K562 (cell line): ENCODE data around the gene ITPK1. TPM values are rescaled to one million over a fixed set of nuclear protein-coding genes. Genes with fewer than 3 reads are reported as not detected.

ENCODE experiments used
- MAFG ChIP-seq: fragments of 450-650 bp; conservative IDR thresholded peaks from 2 replicates; pipeline ENCODE4 v1.6.1; 2016; ENCODE audit warnings: missing genetic modification characterization, missing compliant biosample characterization
- ZNF175 ChIP-seq: fragments of 200-800 bp; sonication (Bioruptor generic); IDR thresholded peaks from 2 replicates; pipeline ENCODE4 v1.6.1; 2016; ENCODE audit warnings: low read depth, mild to moderate bottlenecking, missing genetic modification characterization, missing compliant biosample characterization
- polyA plus RNA-seq, 8 experiments: library from polyadenylated mRNA; depleted of rRNA in 4 of 8; stranded (reverse) in 5 of 8; unstranded in 3 of 8; fragments of >200 nt; fragmentation: Nextera tagmentation in 2 of 8; fragmentation: Illumina TruSeq in 1 of 8; extraction: Ambion mirVana in 2 of 8; extraction: Trizol in 1 of 8; gene quantifications; 2 replicates each; pipeline versions ENCODE4 v1.2.1 to v1.2.3, GENCODE V29; 2011 to 2014; ENCODE audit warnings: inconsistent platforms in 1 of 8, missing spikeins in 1 of 8
- total RNA-seq, 7 experiments: library from RNA; depleted of rRNA in 6 of 7; stranded (reverse); fragments of >200 nt in 6 of 7; fragmentation: Illumina TruSeq in 2 of 7; extraction: Trizol in 2 of 7; gene quantifications; 2 replicates each; pipeline versions ENCODE4 v1.2.1 to v1.2.3, GENCODE V29; 2011 to 2021; ENCODE audit warnings: low replicate concordance in 1 of 7
- TF ChIP-seq, protein P1 (sequence below): fragments of 450-650 bp; IDR thresholded peaks from 2 replicates; pipeline ENCODE4 v1.6.1; 2016; ENCODE audit warnings: low read depth
- TF ChIP-seq, protein P2 (sequence below): sonication (generic); formaldehyde crosslinking; IDR thresholded peaks from 2 replicates; pipeline ENCODE4 v1.8.0; 2022; ENCODE audit warnings: mild to moderate bottlenecking, missing genetic modification reagents

The ITPK1 gene
- total and polyA plus RNA-seq, 9 of the 15 experiments (the other 6 are each of a cell fraction or from before 2014, with no cell fraction given), result 1.2 to 39.2 (median 23.0) TPM

DNA sequence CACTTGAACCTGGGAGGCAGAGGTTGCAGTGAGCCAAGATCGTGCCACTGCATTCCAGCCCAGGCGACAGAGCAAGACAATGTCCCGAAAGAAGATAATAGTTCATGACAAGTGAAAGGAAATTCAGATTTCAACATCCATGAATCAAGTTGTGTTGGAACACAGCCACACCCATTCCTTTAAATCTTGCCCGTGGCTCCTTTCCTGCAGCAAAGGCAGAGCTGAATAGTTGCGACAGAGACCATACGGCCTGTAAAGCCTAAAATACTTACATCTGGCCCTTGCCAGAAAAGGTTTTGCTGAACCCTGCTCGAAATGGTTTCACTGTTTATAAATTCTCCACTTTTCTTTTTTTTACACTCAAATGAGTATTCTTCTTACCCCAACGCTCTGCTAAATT, 17.7 kb upstream of the ITPK1 start (continued):
- TF ChIP-seq, protein P1, sequence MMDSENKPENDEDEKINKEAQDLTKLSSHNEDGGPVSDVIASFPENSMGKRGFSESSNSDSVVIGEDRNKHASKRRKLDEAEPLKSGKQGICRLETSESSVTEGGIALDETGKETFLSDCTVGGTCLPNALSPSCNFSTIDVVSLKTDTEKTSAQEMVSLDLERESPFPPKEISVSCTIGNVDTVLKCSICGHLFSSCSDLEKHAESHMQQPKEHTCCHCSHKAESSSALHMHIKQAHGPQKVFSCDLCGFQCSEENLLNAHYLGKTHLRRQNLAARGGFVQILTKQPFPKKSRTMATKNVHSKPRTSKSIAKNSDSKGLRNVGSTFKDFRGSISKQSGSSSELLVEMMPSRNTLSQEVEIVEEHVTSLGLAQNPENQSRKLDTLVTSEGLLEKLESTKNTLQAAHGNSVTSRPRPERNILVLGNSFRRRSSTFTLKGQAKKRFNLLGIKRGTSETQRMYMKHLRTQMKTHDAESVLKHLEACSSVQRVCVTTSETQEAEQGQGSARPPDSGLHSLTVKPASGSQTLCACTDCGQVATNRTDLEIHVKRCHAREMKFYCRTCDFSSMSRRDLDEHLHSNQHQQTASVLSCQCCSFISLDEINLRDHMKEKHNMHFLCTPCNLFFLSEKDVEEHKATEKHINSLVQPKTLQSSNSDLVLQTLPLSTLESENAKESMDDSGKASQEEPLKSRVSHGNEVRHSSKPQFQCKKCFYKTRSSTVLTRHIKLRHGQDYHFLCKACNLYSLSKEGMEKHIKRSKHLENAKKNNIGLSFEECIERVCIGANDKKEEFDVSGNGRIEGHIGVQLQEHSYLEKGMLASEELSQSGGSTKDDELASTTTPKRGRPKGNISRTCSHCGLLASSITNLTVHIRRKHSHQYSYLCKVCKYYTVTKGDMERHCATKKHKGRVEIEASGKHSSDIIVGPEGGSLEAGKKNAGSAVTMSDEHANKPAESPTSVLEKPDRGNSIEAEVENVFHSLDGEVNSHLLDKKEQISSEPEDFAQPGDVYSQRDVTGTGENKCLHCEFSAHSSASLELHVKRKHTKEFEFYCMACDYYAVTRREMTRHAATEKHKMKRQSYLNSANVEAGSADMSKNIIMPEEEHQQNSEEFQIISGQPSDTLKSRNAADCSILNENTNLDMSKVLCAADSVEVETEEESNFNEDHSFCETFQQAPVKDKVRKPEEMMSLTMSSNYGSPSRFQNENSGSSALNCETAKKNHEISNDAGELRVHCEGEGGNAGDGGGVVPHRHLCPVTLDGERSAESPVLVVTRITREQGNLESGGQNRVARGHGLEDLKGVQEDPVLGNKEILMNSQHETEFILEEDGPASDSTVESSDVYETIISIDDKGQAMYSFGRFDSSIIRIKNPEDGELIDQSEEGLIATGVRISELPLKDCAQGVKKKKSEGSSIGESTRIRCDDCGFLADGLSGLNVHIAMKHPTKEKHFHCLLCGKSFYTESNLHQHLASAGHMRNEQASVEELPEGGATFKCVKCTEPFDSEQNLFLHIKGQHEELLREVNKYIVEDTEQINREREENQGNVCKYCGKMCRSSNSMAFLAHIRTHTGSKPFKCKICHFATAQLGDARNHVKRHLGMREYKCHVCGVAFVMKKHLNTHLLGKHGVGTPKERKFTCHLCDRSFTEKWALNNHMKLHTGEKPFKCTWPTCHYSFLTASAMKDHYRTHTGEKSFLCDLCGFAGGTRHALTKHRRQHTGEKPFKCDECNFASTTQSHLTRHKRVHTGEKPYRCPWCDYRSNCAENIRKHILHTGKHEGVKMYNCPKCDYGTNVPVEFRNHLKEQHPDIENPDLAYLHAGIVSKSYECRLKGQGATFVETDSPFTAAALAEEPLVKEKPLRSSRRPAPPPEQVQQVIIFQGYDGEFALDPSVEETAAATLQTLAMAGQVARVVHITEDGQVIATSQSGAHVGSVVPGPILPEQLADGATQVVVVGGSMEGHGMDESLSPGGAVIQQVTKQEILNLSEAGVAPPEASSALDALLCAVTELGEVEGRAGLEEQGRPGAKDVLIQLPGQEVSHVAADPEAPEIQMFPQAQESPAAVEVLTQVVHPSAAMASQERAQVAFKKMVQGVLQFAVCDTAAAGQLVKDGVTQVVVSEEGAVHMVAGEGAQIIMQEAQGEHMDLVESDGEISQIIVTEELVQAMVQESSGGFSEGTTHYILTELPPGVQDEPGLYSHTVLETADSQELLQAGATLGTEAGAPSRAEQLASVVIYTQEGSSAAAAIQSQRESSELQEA, result no peak
- TF ChIP-seq ZNF175 (CRISPR knock-in tag) (no peak), MAFG (no peak)
- TF ChIP-seq, protein P2, sequence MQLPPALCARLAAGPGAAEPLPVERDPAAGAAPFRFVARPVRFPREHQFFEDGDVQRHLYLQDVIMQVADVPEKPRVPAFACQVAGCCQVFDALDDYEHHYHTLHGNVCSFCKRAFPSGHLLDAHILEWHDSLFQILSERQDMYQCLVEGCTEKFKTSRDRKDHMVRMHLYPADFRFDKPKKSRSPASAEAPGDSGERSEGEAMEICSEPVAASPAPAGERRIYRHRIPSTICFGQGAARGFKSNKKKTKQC (CRISPR knock-in tag), result no peak
